ENCODE results near the gene DIPK1C. TPM values are rescaled to one million over a fixed set of nuclear protein-coding genes. Genes with fewer than 3 reads are reported as not detected.

Gene DIPK1C
- total RNA-seq, 1 donor from 2014 or later: not detected

- no peak for DNase-seq (ENCODE audit: low read depth)
These were observed 66.2 kb downstream of the DIPK1C start for GRCh38 chr18:74390900-74391299.

GRCh38 chr18:74389991-74390390 is 67.1 kb downstream of the DIPK1C start:
- DNase-seq (ENCODE audit: low read depth): no peak

- no peak for DNase-seq (ENCODE audit: low read depth)
These were observed 67.8 kb downstream of the DIPK1C start for GRCh38 chr18:74389171-74389927.

GRCh38 chr18:74388227-74388626 is 68.9 kb downstream of the DIPK1C start:
- DNase-seq (ENCODE audit: low read depth): no peak

GRCh38 chr18:74387383-74387782 is 69.7 kb downstream of the DIPK1C start:
- DNase-seq (ENCODE audit: low read depth): no peak

Other genes with a start within 250 kb of the DIPK1C start
- gene CYB5A, start 165.3 kb downstream of the DIPK1C start, total RNA-seq: 48.7 and 66.2 TPM in 2 replicates
- not detected in 2 replicates for gene C18orf63, start 141.5 kb downstream of the DIPK1C start, total RNA-seq
- gene CNDP2, start 39.1 kb upstream of the DIPK1C start, total RNA-seq: 58.0 and 66.5 TPM in 2 replicates
- not detected in 2 replicates for gene CNDP1, start 77.2 kb upstream of the DIPK1C start, total RNA-seq
- gene ZNF407, start 140.6 kb upstream of the DIPK1C start, total RNA-seq: 7.0 and 7.2 TPM in 2 replicates

Measured in myocyte (in vitro differentiated cells).